Nephron progenitor cell (in vitro differentiated cells): ENCODE results near the gene OTOP3.

Source experiments
- DNase-seq: peaks from one replicate; pipeline ENCODE4 v3.0.0; 2021
- H3K27ac Mint-ChIP-seq: 2 replicates; pipeline ENCODE4 v1.8.0; 2021; ENCODE audit warnings: mild to moderate bottlenecking, moderate library complexity, mixed read lengths
- H3K27me3 Mint-ChIP-seq: 2 replicates; pipeline ENCODE4 v1.8.0; 2021; ENCODE audit warnings: mild to moderate bottlenecking, low read depth, mixed read lengths; ENCODE audit not compliant: poor library complexity
- H3K36me3 Mint-ChIP-seq: 2 replicates; pipeline ENCODE4 v1.8.0; 2021; ENCODE audit warnings: low read depth, mixed read lengths
- H3K4me1 Mint-ChIP-seq: 2 replicates; pipeline ENCODE4 v1.8.0; 2021; ENCODE audit warnings: mixed read lengths
- H3K4me3 Mint-ChIP-seq: 2 replicates; pipeline ENCODE4 v1.8.0; 2021; ENCODE audit warnings: mild to moderate bottlenecking, moderate library complexity, mixed read lengths
- H3K9me3 Mint-ChIP-seq: 2 replicates; pipeline ENCODE4 v1.8.0; 2021; ENCODE audit warnings: mild to moderate bottlenecking, moderate library complexity, mixed read lengths
- CTCF ChIP-seq: fragments of 200-600 bp; sonication (generic); IDR thresholded peaks from 2 replicates; pipeline ENCODE4 v1.5.0; 2021; ENCODE audit warnings: antibody characterized with exemption

Gene OTOP3

GRCh38 chr17:74930535-74931036, 5.1 kb upstream of the OTOP3 start:
- no peaks in the 10 kb centered on the region for H3K9me3 Mint-ChIP-seq
- TF ChIP-seq CTCF: no peak
- no peaks in the 10 kb centered on the region for H3K4me1 Mint-ChIP-seq
- H3K36me3 Mint-ChIP-seq: no peaks in the 10 kb centered on the region
- H3K4me3 Mint-ChIP-seq: no peak overlapping the region
- no peak overlapping the region for H3K27ac Mint-ChIP-seq
- peaks cover 100% of the 10 kb centered on the region for H3K27me3 Mint-ChIP-seq
- no peak for DNase-seq

- Mint-ChIP-seq H3K27ac (no peak overlapping the region), H3K36me3 (no peaks in the 10 kb centered on the region), H3K27me3 (peaks cover 100% of the 10 kb centered on the region), H3K9me3 (no peaks in the 10 kb centered on the region), H3K4me1 (no peaks in the 10 kb centered on the region), H3K4me3 (no peak overlapping the region)
- no peak for TF ChIP-seq CTCF
- DNase-seq: no peak
These were observed 650 bp upstream of the OTOP3 start for GRCh38 chr17:74935048-74935447.

- Mint-ChIP-seq H3K9me3 (no peaks in the 10 kb centered on the region), H3K4me3 (no peak overlapping the region), H3K27me3 (peaks cover 99% of the 10 kb centered on the region), H3K27ac (no peak overlapping the region), H3K36me3 (no peaks in the 10 kb centered on the region), H3K4me1 (no peaks in the 10 kb centered on the region)
- TF ChIP-seq CTCF: no peak
- no peak for DNase-seq
These were observed 737 bp downstream of the OTOP3 start for GRCh38 chr17:74936470-74936799.

- H3K4me3 Mint-ChIP-seq: no peak overlapping the region
- H3K27me3 Mint-ChIP-seq: peaks cover 99% of the 10 kb centered on the region
- no peaks in the 10 kb centered on the region for H3K9me3 Mint-ChIP-seq
- no peaks in the 10 kb centered on the region for H3K4me1 Mint-ChIP-seq
- TF ChIP-seq CTCF: no peak
- no peaks in the 10 kb centered on the region for H3K36me3 Mint-ChIP-seq
- peak; percentile 65 for DNase-seq
- no peak overlapping the region for H3K27ac Mint-ChIP-seq
These were observed 1.7 kb downstream of the OTOP3 start for GRCh38 chr17:74937064-74938051.

GRCh38 chr17:74938194-74938950, 2.7 kb downstream of the OTOP3 start:
- Mint-ChIP-seq H3K4me3 (no peak overlapping the region), H3K4me1 (no peaks in the 10 kb centered on the region), H3K9me3 (no peaks in the 10 kb centered on the region), H3K27ac (no peak overlapping the region), H3K27me3 (peaks cover 99% of the 10 kb centered on the region), H3K36me3 (no peaks in the 10 kb centered on the region)
- no peak for DNase-seq
- no peak for TF ChIP-seq CTCF
